ENCODE measurements around the gene KRTAP10-7.
"Not testable (repeated sequence)": the region's sequence is repeated elsewhere in the genome, so short reads cannot be mapped to it uniquely, and the experiment has no call there.

Gene KRTAP10-7

GRCh38 chr21:44579056-44579832 lies 21.2 kb upstream of the KRTAP10-7 start:
- Histone ChIP-seq H3K79me2 (ENCODE audit: insufficient read depth, low read length) (no peaks in the 10 kb centered on the region), H4K20me1 (ENCODE audit: low read depth, low read length) (no peaks in the 10 kb centered on the region), H2AFZ (ENCODE audit: low read depth, low read length, severe bottlenecking) (no peak overlapping the region), H3K4me3 (ENCODE audit: insufficient read depth, low read length, poor library complexity, severe bottlenecking) (no peak overlapping the region), H3K27me3 (ENCODE audit: low read length) (no peaks in the 10 kb centered on the region), H3K9me2 (replicated peaks; ENCODE audit: insufficient read depth, low read length) (no peaks in the 10 kb centered on the region), H3K36me3 (ENCODE audit: low read length) (no peaks in the 10 kb centered on the region), H3F3A (ENCODE audit: insufficient read depth) (no peaks in the 10 kb centered on the region), H3K9me3 (ENCODE audit: insufficient read depth, low read length) (peaks cover 10% of the 10 kb centered on the region; the same call in 1 of the 2 replicates), H3K27ac (ENCODE audit: low read depth, low read length) (no peak overlapping the region), H3K9ac (ENCODE audit: low read length) (no peak overlapping the region), H3K4me2 (ENCODE audit: low read depth, low read length, poor library complexity, severe bottlenecking) (no peak overlapping the region)
- TF ChIP-seq CTCF (IDR thresholded peaks at IDR 0.05; ENCODE audit: insufficient read depth, low read length, poor library complexity, severe bottlenecking) (no peak), EZH2phosphoT487 (conservative IDR thresholded peaks at IDR 0.05; ENCODE audit: low read length) (no peak)

GRCh38 chr21:44579833-44580144 lies 20.6 kb upstream of the KRTAP10-7 start:
- Histone ChIP-seq H3K9me2 (replicated peaks; ENCODE audit: insufficient read depth, low read length) (no peaks in the 10 kb centered on the region), H3K27me3 (ENCODE audit: low read length) (no peaks in the 10 kb centered on the region), H3K4me3 (ENCODE audit: insufficient read depth, low read length, poor library complexity, severe bottlenecking) (no peak overlapping the region), H3K27ac (ENCODE audit: low read depth, low read length) (no peak overlapping the region), H4K20me1 (ENCODE audit: low read depth, low read length) (no peaks in the 10 kb centered on the region), H3K9me3 (ENCODE audit: insufficient read depth, low read length) (peaks cover 10% of the 10 kb centered on the region; the same call in 1 of the 2 replicates), H3K9ac (ENCODE audit: low read length) (no peak overlapping the region), H3K4me2 (ENCODE audit: low read depth, low read length, poor library complexity, severe bottlenecking) (no peak overlapping the region), H3K79me2 (ENCODE audit: insufficient read depth, low read length) (no peaks in the 10 kb centered on the region), H3F3A (ENCODE audit: insufficient read depth) (no peaks in the 10 kb centered on the region), H3K36me3 (ENCODE audit: low read length) (no peaks in the 10 kb centered on the region), H2AFZ (ENCODE audit: low read depth, low read length, severe bottlenecking) (no peak overlapping the region)
- no peak for TF ChIP-seq EZH2phosphoT487 (conservative IDR thresholded peaks at IDR 0.05; ENCODE audit: low read length)
- no peak for TF ChIP-seq CTCF (IDR thresholded peaks at IDR 0.05; ENCODE audit: insufficient read depth, low read length, poor library complexity, severe bottlenecking)

GRCh38 chr21:44580231-44580821 lies 20.1 kb upstream of the KRTAP10-7 start, which contains the start of gene KRTAP10-5:
KRTAP10-5 (minus strand) TSS chr21:44580604; CDS start chr21:44580578, 26 bp downstream.
- H4K20me1 ChIP-seq (ENCODE audit: low read depth, low read length); H3K4me2 ChIP-seq (ENCODE audit: low read depth, low read length, poor library complexity, severe bottlenecking); H3K9me2 ChIP-seq (replicated peaks; ENCODE audit: insufficient read depth, low read length); H3K79me2 ChIP-seq (ENCODE audit: insufficient read depth, low read length); H3K27ac ChIP-seq (ENCODE audit: low read depth, low read length); H3K9me3 ChIP-seq (ENCODE audit: insufficient read depth, low read length); H3K27me3 ChIP-seq (ENCODE audit: low read length); H2AFZ ChIP-seq (ENCODE audit: low read depth, low read length, severe bottlenecking); H3F3A ChIP-seq (ENCODE audit: insufficient read depth); H3K4me3 ChIP-seq (ENCODE audit: insufficient read depth, low read length, poor library complexity, severe bottlenecking); H3K36me3 ChIP-seq (ENCODE audit: low read length); H3K9ac ChIP-seq (ENCODE audit: low read length): not testable (repeated sequence)

GRCh38 chr21:44581158-44581557 lies 19.2 kb upstream of the KRTAP10-7 start:
- H3K4me2 ChIP-seq (ENCODE audit: low read depth, low read length, poor library complexity, severe bottlenecking): no peak overlapping the region

More at GRCh38 chr21:44581158-44581557, 19.2 kb upstream of the KRTAP10-7 start:
- Histone ChIP-seq H3K9ac (ENCODE audit: low read length) (no peak overlapping the region), H3K27me3 (ENCODE audit: low read length) (no peaks in the 10 kb centered on the region), H3K36me3 (ENCODE audit: low read length) (no peaks in the 10 kb centered on the region), H3K79me2 (ENCODE audit: insufficient read depth, low read length) (no peaks in the 10 kb centered on the region), H4K20me1 (ENCODE audit: low read depth, low read length) (no peaks in the 10 kb centered on the region), H3F3A (ENCODE audit: insufficient read depth) (no peaks in the 10 kb centered on the region), H3K4me3 (ENCODE audit: insufficient read depth, low read length, poor library complexity, severe bottlenecking) (no peak overlapping the region), H2AFZ (ENCODE audit: low read depth, low read length, severe bottlenecking) (no peak overlapping the region), H3K27ac (ENCODE audit: low read depth, low read length) (no peak overlapping the region), H3K9me2 (replicated peaks; ENCODE audit: insufficient read depth, low read length) (no peaks in the 10 kb centered on the region), H3K9me3 (ENCODE audit: insufficient read depth, low read length) (peaks cover 10% of the 10 kb centered on the region; the same call in 1 of the 2 replicates)
- no peak for TF ChIP-seq CTCF (IDR thresholded peaks at IDR 0.05; ENCODE audit: insufficient read depth, low read length, poor library complexity, severe bottlenecking)
- TF ChIP-seq EZH2phosphoT487 (conservative IDR thresholded peaks at IDR 0.05; ENCODE audit: low read length): no peak
